ENCODE data around the gene RPAIN. TPM values are rescaled to one million over a fixed set of nuclear protein-coding genes. Genes with fewer than 3 reads are reported as not detected.

The RPAIN gene
- total and polyA plus RNA-seq, 2 of the 13 experiments (the other 11 are each of a cell fraction or from before 2014, with no cell fraction given) = 42.1 to 58.5 TPM

DNA sequence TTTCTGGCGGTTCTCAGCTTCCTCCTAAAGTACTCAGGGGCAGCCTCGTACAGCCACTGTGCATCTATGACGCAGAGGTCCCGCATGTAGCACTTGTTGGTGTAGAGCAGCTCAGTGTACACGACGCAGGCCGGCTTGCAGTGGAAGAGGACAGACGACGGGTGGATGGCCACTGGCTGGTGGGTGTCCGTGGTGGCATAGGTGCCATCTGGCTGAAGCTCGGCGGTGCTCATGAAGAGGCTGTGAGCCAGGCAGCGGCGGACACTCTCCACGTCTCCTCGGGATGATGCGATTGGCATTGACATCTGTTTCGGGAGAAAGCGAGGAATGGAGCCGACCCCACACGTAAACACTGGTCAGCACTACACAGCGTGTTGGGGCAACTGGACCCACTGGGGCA is 24.2 kb downstream of the RPAIN start:
- Histone ChIP-seq H3K36me3 (replicated peaks in 1 of 2; ENCODE audit: control insufficient read depth in 1 of 2, insufficient read depth in 2 of 2, low read length in 2 of 2) (peaks cover 31 to 58% of the 10 kb centered on the region in 2 experiments; a peak in 4 of 5 replicates), H3K9ac (ENCODE audit: insufficient read depth, low read depth, low read length) (no peak overlapping the region), H2AFZ (ENCODE audit: low read length) (no peak overlapping the region), H3K27me3 (ENCODE audit: control insufficient read depth in 1 of 2, insufficient read depth in 2 of 2, low read length in 2 of 2) (no peaks in the 10 kb centered on the region), H4K20me1 (ENCODE audit: insufficient read depth, low read length) (no peaks in the 10 kb centered on the region), H3K79me2 (ENCODE audit: insufficient read depth, low read length) (no peaks in the 10 kb centered on the region), H3K4me1 (ENCODE audit: insufficient read depth, low read length) (peaks cover 6% of the 10 kb centered on the region), H3K4me2 (ENCODE audit: low read depth, low read length) (no peak overlapping the region), H3K4me3 (replicated peaks in 1 of 3; ENCODE audit: insufficient read depth in 1 of 3, low read depth in 2 of 3, low read length in 3 of 3) (no peak overlapping the region), H3K27ac (ENCODE audit: extremely low read length, insufficient read depth, low read length) (no peak overlapping the region), H3K9me3 (ENCODE audit: low read length) (no peaks in the 10 kb centered on the region)
- DNase-seq (ENCODE audit: low spot score) (no peak), FAIRE-seq (no peak), ATAC-seq (no peak)
- WGBS (ENCODE audit: low lambda C conversion rate) = 98% methylated on average over 22 of the region's 22 CpGs
- no TSS peak for BruUV-seq (replicated peaks)
- ChIA-PET CTCF (ENCODE audit: low intra/inter-chr PET ratio, low total read pairs) (no interaction called here), POLR2A (no interaction called here)
- TF ChIP-seq MTF1 (CRISPR knock-in tag; IDR thresholded peaks at IDR 0.05) = no peak
- no peak for TF ChIP-seq ZNF501 (CRISPR knock-in tag; IDR thresholded peaks at IDR 0.05)
- TF ChIP-seq ZNF644 (CRISPR knock-in tag; IDR thresholded peaks at IDR 0.05; ENCODE audit: low read depth) = no peak
- no peak for TF ChIP-seq ZNF674 (CRISPR knock-in tag; IDR thresholded peaks at IDR 0.05; ENCODE audit: low read depth)
- TF ChIP-seq, protein P1, sequence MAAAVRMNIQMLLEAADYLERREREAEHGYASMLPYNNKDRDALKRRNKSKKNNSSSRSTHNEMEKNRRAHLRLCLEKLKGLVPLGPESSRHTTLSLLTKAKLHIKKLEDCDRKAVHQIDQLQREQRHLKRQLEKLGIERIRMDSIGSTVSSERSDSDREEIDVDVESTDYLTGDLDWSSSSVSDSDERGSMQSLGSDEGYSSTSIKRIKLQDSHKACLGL (CRISPR knock-in tag; IDR thresholded peaks at IDR 0.05) = no peak
- TF ChIP-seq TOE1 (CRISPR knock-in tag; IDR thresholded peaks at IDR 0.05) = no peak
- TF ChIP-seq RBAK (CRISPR knock-in tag; IDR thresholded peaks at IDR 0.05) = no peak
- no peak for TF ChIP-seq PLRG1 (conservative IDR thresholded peaks at IDR 0.05)
- intact Hi-C loops (cut with micrococcal nuclease; ENCODE audit: unreplicated experiment) (no loop called here), in situ Hi-C loops (cut with HindIII; ENCODE audit: extremely low pct_ligation_motif_present, low pct_unique_long_range_greater_than_20kb) (no loop called here)

DNA sequence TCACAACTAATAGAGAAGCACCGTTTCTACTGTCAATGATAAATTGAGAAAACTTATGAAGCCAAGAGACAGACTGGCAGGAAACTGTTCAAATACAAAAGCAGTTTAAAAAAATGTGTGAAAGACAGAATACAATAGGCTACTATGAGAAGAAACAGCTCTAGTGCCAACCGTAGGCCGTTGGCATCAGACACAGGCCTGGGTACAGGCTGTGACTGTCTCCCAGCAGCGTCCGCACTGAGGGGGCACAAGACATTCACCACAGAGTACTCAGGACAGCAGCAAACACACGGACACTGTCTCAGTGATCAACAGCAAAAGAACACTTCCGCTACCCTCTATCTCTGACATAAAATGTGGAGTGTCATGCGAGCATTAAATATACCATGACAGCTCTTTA is 26.8 kb downstream of the RPAIN start:
- H3K9me3 ChIP-seq (ENCODE audit: low read length) = no peaks in the 10 kb centered on the region
- no peak for ATAC-seq
- no peak overlapping the region for H3K9ac ChIP-seq (ENCODE audit: insufficient read depth, low read depth, low read length)
- CTCF ChIA-PET (ENCODE audit: low intra/inter-chr PET ratio, low total read pairs) = no interaction called here
- H3K4me3 ChIP-seq (replicated peaks in 1 of 3; ENCODE audit: insufficient read depth in 1 of 3, low read depth in 2 of 3, low read length in 3 of 3) = no peak overlapping the region
- WGBS (ENCODE audit: low lambda C conversion rate) = 97% methylated on average over 8 of the region's 8 CpGs
- no peaks in the 10 kb centered on the region for H3K4me1 ChIP-seq (ENCODE audit: insufficient read depth, low read length)
- no TSS peak for BruUV-seq (replicated peaks)
- FAIRE-seq = no peak
- POLR2A ChIA-PET = no interaction called here
- H2AFZ ChIP-seq (ENCODE audit: low read length) = no peak overlapping the region
- intact Hi-C loops (cut with micrococcal nuclease; ENCODE audit: unreplicated experiment) (no loop called here), in situ Hi-C loops (cut with HindIII; ENCODE audit: extremely low pct_ligation_motif_present, low pct_unique_long_range_greater_than_20kb) (no loop called here)
- peaks cover 30 to 82% of the 10 kb centered on the region in 2 experiments for H3K36me3 ChIP-seq (replicated peaks in 1 of 2; ENCODE audit: control insufficient read depth in 1 of 2, insufficient read depth in 2 of 2, low read length in 2 of 2)
- DNase-seq (ENCODE audit: low spot score) = no peak
- no peak overlapping the region for H3K4me2 ChIP-seq (ENCODE audit: low read depth, low read length)
- H3K79me2 ChIP-seq (ENCODE audit: insufficient read depth, low read length) = no peaks in the 10 kb centered on the region
- H3K27me3 ChIP-seq (ENCODE audit: control insufficient read depth in 1 of 2, insufficient read depth in 2 of 2, low read length in 2 of 2) = no peaks in the 10 kb centered on the region
- H3K27ac ChIP-seq (ENCODE audit: extremely low read length, insufficient read depth, low read length) = no peak overlapping the region
- no peaks in the 10 kb centered on the region for H4K20me1 ChIP-seq (ENCODE audit: insufficient read depth, low read length)
- TF ChIP-seq EED (CRISPR knock-in tag; IDR thresholded peaks at IDR 0.05) (no peak), ZNF652 (CRISPR knock-in tag; IDR thresholded peaks at IDR 0.05; ENCODE audit: borderline replicate concordance, low read depth) (no peak), MBNL3 (CRISPR knock-in tag; conservative IDR thresholded peaks at IDR 0.05) (no peak), SPEN (CRISPR knock-in tag; IDR thresholded peaks at IDR 0.05; ENCODE audit: low read depth) (no peak), ZNF234 (CRISPR knock-in tag; conservative IDR thresholded peaks at IDR 0.05) (no peak)
- TF ChIP-seq, protein P2, sequence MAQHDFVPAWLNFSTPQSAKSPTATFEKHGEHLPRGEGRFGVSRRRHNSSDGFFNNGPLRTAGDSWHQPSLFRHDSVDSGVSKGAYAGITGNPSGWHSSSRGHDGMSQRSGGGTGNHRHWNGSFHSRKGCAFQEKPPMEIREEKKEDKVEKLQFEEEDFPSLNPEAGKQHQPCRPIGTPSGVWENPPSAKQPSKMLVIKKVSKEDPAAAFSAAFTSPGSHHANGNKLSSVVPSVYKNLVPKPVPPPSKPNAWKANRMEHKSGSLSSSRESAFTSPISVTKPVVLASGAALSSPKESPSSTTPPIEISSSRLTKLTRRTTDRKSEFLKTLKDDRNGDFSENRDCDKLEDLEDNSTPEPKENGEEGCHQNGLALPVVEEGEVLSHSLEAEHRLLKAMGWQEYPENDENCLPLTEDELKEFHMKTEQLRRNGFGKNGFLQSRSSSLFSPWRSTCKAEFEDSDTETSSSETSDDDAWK (CRISPR knock-in tag; IDR thresholded peaks at IDR 0.05) = no peak
- TF ChIP-seq, protein P3, sequence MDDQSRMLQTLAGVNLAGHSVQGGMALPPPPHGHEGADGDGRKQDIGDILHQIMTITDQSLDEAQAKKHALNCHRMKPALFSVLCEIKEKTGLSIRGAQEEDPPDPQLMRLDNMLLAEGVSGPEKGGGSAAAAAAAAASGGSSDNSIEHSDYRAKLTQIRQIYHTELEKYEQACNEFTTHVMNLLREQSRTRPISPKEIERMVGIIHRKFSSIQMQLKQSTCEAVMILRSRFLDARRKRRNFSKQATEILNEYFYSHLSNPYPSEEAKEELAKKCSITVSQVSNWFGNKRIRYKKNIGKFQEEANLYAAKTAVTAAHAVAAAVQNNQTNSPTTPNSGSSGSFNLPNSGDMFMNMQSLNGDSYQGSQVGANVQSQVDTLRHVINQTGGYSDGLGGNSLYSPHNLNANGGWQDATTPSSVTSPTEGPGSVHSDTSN (CRISPR knock-in tag; IDR thresholded peaks at IDR 0.05; ENCODE audit: borderline replicate concordance) = no peak
- TF ChIP-seq, protein P4, sequence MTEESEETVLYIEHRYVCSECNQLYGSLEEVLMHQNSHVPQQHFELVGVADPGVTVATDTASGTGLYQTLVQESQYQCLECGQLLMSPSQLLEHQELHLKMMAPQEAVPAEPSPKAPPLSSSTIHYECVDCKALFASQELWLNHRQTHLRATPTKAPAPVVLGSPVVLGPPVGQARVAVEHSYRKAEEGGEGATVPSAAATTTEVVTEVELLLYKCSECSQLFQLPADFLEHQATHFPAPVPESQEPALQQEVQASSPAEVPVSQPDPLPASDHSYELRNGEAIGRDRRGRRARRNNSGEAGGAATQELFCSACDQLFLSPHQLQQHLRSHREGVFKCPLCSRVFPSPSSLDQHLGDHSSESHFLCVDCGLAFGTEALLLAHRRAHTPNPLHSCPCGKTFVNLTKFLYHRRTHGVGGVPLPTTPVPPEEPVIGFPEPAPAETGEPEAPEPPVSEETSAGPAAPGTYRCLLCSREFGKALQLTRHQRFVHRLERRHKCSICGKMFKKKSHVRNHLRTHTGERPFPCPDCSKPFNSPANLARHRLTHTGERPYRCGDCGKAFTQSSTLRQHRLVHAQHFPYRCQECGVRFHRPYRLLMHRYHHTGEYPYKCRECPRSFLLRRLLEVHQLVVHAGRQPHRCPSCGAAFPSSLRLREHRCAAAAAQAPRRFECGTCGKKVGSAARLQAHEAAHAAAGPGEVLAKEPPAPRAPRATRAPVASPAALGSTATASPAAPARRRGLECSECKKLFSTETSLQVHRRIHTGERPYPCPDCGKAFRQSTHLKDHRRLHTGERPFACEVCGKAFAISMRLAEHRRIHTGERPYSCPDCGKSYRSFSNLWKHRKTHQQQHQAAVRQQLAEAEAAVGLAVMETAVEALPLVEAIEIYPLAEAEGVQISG (CRISPR knock-in tag; IDR thresholded peaks at IDR 0.05) = no peak
